GM18517 (cell line): ENCODE measurements around the gene SFTA2.
"Not testable (repeated sequence)": the region's sequence is repeated elsewhere in the genome, so short reads cannot be mapped to it uniquely, and the experiment has no call there.

Experiments used
- ATAC-seq: cut with Tn5 transposase; IDR thresholded peaks from one replicate; pipeline ENCODE4 v1.9.1; 2021; ENCODE audit warnings: mild to moderate bottlenecking, moderate library complexity; ENCODE audit not compliant: unreplicated experiment

Gene SFTA2

DNA sequence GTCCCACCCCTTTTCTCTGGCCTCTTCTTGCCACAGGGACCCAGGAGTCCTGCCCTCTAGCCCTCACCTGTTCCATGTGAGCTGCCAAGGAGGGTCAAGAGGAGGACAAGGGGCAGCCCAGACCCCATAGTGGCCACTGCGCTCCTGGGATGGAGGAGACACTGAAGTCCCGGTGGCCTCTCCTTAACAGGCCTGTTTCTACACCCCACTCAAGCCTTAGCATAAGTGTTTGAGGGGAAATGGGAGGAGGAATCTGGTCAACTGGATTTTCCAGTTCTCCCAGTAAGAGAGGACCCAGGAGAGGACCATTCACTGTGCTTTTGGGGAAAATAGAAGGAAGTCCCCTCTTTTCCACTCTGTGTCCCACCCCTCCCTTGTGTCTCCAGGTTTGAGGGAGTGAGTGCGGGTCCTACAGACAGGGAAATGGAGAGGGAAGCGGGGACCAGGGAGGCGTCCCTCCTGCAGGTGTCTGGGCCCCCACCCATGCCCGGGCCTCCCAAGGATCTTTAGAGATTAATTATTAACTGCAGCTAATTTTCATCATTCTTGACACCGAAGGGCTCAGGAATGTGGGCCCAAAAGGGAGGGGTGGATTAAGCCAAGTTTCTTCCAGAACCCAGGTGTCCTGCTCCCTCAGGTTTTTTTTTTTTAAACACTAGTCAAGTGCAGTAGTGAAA is at the start of gene SFTA2:
Gene SFTA2 (minus strand): TSS at position 202 of the 677 bp plus-strand sequence. CDS start 74 bp downstream, at position 128.
- ATAC-seq = no peak

DNA sequence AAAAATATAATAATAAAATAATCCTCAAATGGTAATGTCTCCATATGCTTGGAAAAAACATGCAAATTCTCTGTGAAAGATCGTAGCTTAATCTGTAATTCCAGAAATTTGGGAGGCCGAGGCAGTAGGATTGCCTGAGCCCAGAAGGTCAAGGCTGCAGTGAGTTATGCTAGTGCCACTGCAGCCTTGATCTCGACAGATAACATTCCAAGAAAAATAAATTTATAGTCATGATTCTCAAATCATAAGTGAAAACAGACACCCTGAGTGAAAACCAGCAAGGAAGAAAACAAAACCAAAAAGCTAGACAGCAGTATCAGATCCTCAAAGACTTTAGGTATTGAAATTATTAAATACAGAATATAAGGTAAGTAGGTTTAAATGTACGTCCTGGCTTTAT is 47.7 kb upstream of the SFTA2 start:
- ATAC-seq = no peak

DNA sequence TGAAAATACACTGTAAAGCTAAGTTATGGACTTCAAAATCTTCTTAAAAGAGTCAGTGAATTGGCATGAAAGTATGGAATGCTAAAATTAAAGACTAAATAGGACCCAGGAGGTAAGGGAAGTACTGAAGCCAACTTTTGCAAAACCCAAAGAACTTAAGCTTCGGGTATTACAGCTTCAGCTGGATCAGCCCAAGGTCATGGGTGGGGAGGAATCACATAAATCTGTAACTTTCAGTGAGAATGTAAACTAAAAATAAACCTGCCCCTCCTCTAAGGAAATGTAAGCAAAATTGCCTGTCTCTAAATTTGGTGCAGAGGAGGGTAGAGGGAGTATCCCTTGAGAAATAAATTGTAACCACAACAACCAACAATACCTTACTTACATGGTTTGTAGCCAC is 47.2 kb upstream of the SFTA2 start:
- ATAC-seq = no peak

DNA sequence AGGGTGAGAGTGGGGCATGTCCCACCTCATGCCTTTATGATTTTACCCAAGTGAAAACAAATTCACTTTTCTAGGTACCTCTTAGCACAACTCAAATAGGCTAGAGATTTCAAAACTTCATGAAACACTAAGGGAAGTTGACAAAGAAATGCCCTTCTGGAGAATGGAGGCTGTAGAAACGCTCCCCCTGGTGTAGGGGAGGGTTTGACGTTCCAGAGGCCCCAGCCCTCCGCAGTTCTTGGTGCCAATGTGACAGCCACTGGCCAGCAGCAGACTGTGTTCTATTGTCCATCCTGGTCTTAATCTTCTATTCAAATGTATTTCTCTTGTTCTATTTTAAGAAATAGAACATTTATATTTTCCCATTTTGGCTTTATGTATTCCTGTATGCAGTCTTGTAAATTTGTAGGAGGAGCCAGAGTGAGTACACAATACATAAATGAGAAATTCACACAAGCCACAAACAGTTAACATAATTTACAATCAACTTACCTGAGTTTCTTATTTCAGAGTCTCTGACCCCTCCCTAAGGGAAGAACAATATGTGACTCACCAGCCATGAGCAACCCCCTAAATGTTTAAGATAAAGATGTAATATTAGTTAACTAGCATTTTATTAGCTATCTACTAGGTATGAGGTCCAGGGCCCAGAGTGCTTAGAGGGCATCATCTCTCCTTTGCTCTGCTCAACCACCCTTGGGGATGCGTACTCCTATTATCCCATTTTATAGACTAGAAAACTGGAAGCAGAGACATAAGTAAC is 42.7 kb upstream of the SFTA2 start:
- no peak for ATAC-seq

DNA sequence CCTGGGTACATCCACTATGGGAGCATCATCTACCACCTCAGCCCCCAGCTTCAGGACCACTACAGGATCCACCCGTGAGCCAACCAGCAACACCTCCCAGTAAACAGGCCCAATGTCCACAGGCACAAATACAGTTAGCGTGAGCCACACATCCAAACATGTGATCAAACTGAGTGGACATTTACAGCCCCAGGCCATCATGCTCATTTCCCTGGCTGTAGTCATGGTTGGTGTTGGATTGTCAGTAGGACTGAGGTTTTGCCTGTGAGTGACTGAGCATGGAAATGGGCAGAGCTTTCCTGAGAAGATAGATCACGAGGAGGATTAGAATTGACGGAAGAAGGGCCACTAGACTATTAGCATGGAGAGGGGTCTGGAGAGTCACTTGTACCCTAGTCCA is 40.8 kb upstream of the SFTA2 start:
- no peak for ATAC-seq

DNA sequence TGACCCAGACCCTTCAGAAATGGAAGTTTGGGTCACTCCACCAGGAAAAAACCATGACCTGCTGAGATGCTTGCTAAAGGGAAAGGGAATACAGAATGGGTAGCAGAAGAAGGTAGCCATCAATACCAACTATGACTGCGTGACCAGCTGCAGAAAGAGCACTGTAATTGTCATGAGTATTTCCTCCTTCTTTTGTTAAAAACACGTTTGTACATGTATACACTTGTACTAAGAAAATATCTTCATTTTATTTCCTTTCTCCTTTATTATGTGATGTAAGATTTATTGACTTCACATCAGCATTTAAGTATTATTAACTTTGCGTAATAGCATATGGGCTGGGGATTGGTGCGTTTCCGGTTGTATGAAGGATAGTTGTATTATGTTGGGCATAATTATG is 39.0 kb upstream of the SFTA2 start:
- ATAC-seq = no peak

DNA sequence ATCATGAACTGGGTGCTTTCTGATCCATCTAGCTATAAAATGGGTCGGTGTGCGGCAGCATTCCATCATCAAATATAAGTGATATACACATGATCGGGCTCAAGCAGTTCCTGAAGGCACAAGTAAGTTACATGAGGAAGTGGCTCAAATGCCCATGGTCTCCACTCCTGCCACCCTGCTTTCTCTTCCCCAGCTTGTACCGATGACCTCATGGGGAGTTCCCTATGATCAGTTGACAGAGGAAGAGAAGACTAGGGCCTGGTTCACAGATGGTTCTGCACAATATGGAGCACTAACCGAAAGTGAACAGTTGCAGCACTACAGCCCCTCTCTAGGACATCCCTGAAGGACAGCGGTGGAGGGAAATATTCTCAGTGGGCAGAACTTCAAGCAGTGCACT is 37.2 kb upstream of the SFTA2 start:
- not testable (repeated sequence) for ATAC-seq

DNA sequence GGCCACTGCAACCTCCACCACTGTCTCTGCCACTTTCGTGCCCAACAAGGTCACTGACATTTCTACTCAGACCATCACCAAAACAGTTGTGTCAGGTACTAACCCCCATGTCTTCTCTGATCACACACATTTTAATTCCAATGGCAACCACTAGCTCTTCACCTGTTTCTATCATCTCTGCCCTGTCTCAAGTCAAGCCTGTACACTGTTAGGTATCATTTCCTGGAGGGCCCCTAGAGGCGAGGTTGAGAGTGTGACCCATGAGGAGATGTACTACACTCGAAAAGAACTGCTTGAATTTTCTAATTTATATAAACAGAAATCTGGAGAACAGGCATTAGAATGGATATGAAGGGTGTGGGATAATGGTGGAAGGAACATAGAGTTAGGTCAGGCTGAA is 34.2 kb upstream of the SFTA2 start:
- no peak for ATAC-seq

DNA sequence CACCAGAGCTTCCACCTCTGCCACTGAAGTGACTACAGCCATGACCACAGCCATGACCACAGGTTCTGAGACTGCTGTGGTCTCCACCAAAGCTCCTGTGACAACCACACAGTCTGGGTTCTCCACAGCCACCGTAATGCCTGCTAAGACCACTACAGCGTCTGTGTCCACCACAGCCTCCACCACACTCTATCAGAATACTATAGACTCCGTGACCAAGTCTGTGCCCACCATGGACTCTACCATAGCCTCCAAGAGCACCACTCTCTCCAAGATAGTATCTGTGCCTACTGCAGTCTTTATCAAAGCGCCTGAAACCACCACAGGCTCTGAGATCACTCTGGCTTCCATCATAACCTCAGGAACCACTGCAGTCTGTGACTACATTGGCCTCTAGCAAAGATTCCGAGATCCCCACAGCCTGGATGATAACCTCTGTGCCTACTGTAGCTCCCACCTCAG is 33.2 kb upstream of the SFTA2 start:
- no peak for ATAC-seq

DNA sequence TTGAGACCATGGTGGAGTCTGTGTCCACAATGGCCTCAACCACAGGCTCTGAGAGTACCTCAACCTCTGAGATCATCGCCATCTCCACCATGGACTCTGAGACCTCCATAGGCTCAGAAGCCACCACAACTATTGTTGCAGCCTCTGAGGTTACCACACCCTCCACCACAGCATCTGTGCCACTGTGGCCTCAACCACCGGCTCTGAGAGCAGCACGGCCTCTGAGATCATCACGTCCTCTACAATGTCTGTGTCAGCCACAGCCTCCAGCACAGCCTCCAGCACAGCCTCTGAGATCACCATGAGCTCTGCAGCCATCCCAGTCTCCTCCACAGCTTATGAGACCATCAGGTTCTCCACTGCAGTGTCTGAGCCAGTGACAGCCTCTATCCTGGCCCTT is 32.1 kb upstream of the SFTA2 start:
- no peak for ATAC-seq

DNA sequence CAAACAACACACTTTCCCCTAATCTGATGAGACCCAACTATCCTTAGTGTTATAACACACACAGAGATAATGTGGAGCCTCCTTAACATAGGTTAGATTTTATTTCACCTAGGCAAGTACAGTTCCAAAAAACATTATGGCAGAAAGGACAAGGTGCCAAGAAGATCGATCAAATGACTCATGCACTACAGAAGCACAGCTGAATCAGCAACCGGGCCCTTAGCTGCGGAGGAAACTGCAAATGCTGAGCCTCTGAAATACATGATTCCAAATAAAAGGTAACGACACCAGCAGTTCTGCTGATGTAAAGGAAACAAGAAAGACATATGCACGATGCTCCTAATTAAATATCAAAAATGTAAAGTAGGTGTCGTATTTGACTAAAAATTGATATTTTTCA is 31.7 kb upstream of the SFTA2 start:
- ATAC-seq = no peak

DNA sequence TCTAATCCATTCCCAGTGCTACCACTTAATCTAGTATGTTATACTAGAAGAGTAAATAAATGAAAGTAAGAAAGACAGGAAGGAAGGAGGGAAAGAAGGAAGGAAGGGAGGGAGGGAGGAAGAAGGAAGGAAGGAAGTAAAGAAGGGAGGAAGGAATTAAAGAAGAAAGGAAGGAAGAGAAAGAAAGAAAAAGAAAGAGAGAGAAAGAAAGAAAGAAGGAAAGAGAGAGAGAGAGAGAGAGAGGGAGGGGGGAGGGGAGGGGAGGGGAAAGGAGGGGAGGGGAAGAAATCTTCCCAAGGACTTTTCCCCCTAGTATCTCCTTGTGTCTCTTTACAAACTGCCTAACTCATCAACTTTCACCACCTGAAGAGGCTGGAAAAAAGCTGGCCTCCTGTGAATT is 30.7 kb upstream of the SFTA2 start:
- ATAC-seq = no peak

DNA sequence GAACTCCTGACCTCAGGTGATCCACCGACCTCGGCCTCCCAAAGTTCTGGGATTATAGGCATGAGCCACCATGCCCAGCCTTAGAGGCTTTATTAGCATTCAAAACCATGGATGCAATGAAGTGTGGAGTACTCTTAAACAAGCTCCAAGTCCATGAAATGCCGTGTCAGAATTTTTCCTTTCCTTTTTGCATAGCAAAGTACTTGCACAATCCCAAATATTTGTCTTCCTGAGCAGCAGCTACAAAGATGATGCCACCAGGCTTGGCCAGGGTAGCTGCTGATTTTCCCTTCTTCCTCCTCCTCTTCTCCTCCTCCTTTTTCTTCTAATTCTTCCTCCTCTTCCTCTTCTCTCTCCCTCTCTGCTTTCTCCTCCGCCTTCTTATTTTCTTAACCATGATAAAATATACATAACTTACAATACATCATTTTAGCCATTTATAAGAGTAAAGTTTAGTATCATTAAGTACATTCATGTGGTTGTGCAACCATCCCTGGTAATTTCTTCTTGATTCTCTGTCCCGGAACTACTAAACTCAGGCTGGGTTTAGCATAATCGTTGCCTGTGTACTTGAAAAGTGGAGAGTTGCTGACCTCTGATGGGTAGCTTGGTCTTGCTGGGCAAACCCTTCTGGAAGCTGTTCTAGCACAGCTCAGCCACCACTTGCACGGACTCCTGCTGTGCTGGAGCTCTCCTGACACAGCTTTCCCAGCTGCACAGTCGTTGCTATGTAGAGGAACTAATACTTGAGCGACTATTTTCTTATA is 29.1 kb upstream of the SFTA2 start:
- ATAC-seq = no peak

DNA sequence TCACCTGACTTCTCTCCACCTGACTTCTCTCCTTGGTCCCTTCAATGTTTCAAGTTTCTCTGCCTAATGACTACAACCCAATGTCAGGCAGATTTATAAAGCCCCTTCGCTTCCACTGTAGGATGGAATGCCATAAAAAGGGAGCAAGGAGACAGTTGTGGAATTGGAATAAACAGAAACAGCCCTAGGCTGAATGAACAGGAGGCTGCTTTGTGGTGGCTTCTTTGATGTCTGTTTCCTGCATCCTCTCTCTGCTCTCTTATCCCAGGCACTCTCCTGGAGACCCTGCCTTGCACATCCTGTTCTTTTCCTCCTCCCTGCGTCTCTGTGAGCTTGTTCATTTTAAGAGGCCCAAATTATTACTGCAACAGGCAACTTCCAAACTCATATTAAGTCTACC is 25.7 kb upstream of the SFTA2 start:
- ATAC-seq = no peak

DNA sequence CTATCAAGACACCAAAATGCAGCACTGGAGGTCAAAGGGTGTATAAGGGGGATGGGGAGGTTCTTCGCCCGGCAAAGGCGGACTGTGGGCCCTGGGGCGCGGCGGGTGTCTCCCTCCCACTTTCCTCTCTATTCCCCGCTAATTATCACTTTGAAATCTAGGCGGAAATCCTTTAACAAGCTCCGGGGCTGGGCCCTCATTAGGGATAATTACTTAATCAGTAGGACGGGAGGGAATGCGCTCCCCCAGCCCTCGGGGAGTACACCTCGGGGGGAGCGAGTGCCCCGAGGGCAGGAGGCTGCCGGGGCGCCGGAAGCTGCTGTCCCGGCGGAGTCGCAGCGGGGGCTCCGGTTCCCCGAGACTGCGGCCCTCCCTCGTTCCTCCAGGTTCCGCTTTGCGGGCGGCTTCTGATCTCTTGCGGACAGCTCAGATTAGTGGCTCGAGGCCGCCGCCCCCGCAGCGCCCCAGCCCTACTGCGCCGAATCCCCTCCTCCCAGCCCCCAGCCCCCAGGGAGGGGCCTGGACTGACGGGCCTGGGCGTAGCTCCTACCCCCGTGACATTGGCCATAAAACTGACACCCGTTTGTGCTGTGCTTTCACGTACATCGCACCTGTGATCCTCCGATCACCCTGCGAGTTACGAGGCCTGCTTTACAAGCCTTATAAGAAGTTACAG is 23.5 kb upstream of the SFTA2 start:
- ATAC-seq = no peak

DNA sequence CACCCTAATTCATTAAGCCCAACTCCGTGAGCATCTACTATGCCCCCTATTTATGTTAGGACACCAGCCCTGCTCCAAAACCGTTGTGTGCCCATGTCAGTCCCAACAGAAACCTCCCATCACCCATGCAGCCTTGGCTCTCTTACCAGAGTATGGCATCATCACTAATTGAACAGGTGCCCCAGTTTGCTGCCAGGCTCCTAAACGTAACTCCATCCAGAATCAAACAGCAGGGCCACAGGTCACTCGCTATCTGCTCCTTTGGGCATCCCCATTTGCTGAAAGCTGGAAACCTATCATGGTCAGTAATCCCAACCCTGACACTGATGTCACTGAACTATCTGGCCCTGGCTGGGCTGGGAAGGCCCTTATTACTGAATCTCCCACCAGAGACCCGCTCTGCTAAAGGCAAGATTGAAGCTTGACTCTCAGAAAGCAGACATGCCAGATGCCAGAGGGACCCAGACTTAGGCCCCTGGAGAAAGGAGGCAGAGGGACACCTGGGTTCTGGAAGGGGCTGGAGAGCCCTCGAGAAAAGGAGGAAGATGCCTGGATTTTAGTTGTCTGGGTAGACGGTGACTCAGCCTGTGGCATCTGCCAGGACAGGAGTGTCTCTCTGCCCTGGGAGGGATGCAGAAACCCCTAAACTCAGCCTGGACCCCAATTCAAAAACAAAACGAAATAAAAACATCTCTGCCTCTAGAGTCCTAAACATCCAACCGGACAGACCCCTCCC is 22.8 kb upstream of the SFTA2 start:
- ATAC-seq = no peak

DNA sequence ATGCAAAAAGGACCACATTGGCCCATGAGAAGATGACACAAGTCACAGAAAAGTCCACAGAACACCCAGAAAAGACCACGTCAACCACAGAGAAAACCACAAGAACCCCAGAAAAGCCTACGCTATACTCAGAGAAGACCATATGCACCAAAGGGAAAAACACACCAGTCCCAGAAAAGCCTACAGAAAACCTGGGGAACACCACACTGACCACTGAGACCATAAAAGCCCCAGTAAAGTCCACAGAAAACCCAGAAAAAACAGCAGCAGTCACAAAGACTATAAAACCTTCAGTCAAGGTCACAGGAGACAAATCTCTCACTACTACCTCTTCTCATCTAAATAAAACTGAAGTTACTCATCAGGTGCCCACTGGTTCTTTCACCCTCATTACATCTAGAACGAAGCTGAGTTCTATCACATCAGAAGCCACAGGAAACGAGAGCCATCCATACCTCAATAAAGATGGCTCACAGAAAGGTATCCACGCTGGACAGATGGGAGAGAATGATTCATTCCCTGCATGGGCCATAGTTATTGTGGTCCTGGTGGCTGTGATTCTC is 20.0 kb upstream of the SFTA2 start:
- ATAC-seq = no peak

DNA sequence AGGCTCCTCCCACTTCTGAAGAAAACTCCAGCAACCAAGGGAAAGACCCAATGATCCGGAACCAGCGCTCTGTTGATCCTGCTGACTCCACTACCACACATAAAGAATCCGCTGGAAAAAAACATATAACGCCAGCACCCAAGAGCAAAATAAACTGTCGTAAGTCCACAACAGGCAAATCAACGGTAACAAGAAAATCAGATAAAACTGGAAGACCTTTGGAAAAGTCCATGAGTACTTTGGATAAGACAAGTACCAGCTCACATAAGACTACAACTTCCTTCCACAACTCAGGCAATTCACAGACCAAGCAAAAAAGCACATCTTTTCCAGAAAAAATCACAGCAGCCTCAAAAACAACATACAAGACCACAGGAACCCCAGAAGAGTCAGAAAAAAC is 16.8 kb upstream of the SFTA2 start:
- ATAC-seq = no peak

DNA sequence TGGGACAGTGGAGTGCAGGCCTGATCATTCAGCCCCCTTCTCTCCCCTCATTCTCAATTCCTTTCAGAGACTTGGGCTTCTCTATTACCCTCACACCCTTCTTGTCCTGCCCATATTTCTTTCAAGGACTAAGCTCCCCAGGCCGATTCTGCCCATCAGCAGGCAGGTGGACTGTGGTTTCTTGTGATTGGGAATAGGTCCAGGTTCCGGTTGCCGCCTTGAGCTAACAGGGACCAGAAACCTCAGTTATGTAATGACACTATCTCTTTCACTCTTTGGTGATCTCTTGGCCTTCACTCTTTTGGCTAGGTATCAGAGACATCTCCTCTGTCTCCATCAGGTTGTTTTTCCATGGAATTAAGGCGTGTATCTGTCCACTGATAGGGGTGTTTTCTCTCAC is 15.3 kb upstream of the SFTA2 start:
- ATAC-seq = no peak

DNA sequence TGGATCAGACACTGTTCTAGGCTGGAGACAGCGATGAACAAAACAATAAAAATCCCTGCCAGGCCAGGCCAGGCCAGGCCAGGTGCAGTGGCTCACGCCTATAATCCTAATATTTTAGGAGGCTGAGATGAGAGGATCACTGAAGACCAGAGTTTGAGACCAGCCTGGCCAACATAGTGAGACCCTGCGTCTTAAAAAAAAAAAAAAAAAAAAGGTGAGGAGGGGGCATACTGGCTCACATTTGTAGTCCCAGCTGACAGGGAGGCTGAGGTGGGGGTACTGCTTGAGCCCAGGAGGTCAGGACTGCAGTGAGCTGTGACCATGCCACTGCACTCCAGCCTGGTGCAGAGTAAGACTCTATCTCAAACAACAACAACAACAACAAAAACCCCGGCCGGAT is 13.3 kb upstream of the SFTA2 start:
- no peak for ATAC-seq
